ENCODE data around the gene OPCML.

The OPCML gene

DNA sequence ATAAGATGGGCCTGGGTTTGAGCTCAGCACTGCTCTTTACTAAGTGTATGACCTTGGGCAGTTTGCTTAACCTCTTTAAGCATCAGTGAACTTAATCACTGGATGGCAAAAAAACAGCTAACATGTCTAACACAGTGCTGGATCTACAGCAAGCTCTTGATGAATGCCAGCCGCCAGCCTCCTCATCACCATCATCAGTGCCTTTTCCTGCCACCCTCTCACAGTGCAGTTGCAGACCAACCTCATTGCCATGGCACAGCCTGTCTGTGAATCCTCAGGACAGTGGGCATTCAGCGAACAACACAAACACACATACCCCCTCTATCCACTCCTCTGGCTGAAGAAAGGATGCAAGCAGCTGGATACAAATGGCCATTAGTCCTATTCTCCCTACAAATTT, 133.0 kb downstream of the OPCML start:
- H3F3A ChIP-seq (ENCODE audit: insufficient read depth, low read length), result no peaks in the 10 kb centered on the region
- TF ChIP-seq EZH2phosphoT487 (IDR thresholded peaks at IDR 0.05; ENCODE audit: low read length) (no peak), EZH2 (optimal IDR thresholded peaks at IDR 0.05; ENCODE audit: low read depth, low read length) (no peak)
- TF ChIP-seq, protein P1, sequence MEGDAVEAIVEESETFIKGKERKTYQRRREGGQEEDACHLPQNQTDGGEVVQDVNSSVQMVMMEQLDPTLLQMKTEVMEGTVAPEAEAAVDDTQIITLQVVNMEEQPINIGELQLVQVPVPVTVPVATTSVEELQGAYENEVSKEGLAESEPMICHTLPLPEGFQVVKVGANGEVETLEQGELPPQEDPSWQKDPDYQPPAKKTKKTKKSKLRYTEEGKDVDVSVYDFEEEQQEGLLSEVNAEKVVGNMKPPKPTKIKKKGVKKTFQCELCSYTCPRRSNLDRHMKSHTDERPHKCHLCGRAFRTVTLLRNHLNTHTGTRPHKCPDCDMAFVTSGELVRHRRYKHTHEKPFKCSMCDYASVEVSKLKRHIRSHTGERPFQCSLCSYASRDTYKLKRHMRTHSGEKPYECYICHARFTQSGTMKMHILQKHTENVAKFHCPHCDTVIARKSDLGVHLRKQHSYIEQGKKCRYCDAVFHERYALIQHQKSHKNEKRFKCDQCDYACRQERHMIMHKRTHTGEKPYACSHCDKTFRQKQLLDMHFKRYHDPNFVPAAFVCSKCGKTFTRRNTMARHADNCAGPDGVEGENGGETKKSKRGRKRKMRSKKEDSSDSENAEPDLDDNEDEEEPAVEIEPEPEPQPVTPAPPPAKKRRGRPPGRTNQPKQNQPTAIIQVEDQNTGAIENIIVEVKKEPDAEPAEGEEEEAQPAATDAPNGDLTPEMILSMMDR (IDR thresholded peaks at IDR 0.05; ENCODE audit: low read length), result no peak
- no peak overlapping the region for H2AFZ ChIP-seq (ENCODE audit: low read length)
- no peak overlapping the region for H3K9ac ChIP-seq (ENCODE audit: low read length)
- H3K4me2 ChIP-seq (ENCODE audit: low read depth, low read length), result no peak overlapping the region
- no peaks in the 10 kb centered on the region for H4K20me1 ChIP-seq (ENCODE audit: insufficient read depth, low read length)
- DNase-seq, result no peak
- no peaks in the 10 kb centered on the region for H3K27me3 ChIP-seq (replicated peaks; ENCODE audit: insufficient read depth, low read length)
- no peaks in the 10 kb centered on the region for H3K9me3 ChIP-seq (replicated peaks; ENCODE audit: insufficient read depth, low read length)
- no peaks in the 10 kb centered on the region for H3K9me2 ChIP-seq (replicated peaks; ENCODE audit: insufficient read depth, low read length)
- no peak overlapping the region for H3K27ac ChIP-seq (ENCODE audit: low read length)
- no peaks in the 10 kb centered on the region for H3K4me1 ChIP-seq (ENCODE audit: low read length)
- no peaks in the 10 kb centered on the region for H3K36me3 ChIP-seq (replicated peaks; ENCODE audit: insufficient read depth, low read length)
- no peaks in the 10 kb centered on the region for H3K79me2 ChIP-seq (ENCODE audit: low read length)
- no peak overlapping the region for H3K4me3 ChIP-seq (ENCODE audit: low read length)

DNA sequence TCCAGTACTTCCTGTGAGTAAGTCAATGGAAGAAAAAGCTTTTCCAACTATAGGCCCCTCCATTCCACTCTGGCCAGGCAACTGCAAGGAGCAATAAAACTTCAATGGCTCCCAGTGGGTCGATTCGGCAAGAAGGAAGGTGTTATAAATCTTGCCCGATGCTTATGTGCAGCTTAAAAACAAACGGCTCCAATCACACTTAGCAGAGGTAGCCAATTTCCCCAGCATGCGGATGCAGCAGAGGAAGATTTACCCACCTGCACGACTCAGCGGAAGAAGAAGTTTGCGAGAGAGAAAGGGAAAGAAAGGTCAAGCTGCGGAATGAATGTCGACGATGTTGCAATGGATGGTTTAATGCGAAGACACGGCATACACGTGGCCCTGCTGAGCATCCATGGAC, 141.5 kb downstream of the OPCML start:
- no peaks in the 10 kb centered on the region for H3F3A ChIP-seq (ENCODE audit: insufficient read depth, low read length)
- no peaks in the 10 kb centered on the region for H4K20me1 ChIP-seq (ENCODE audit: insufficient read depth, low read length)
- no peak overlapping the region for H3K27ac ChIP-seq (ENCODE audit: low read length)
- no peaks in the 10 kb centered on the region for H3K4me1 ChIP-seq (ENCODE audit: low read length)
- H3K9ac ChIP-seq (ENCODE audit: low read length), result no peak overlapping the region
- no peaks in the 10 kb centered on the region for H3K9me2 ChIP-seq (replicated peaks; ENCODE audit: insufficient read depth, low read length)
- TF ChIP-seq, protein P1 (IDR thresholded peaks at IDR 0.05; ENCODE audit: low read length), result no peak
- TF ChIP-seq EZH2phosphoT487 (IDR thresholded peaks at IDR 0.05; ENCODE audit: low read length), result no peak
- TF ChIP-seq EZH2 (optimal IDR thresholded peaks at IDR 0.05; ENCODE audit: low read depth, low read length), result no peak
- no peaks in the 10 kb centered on the region for H3K27me3 ChIP-seq (replicated peaks; ENCODE audit: insufficient read depth, low read length)
- H3K4me3 ChIP-seq (ENCODE audit: low read length), result no peak overlapping the region
- H2AFZ ChIP-seq (ENCODE audit: low read length), result no peak overlapping the region
- no peak for DNase-seq
- no peaks in the 10 kb centered on the region for H3K9me3 ChIP-seq (replicated peaks; ENCODE audit: insufficient read depth, low read length)
- no peaks in the 10 kb centered on the region for H3K79me2 ChIP-seq (ENCODE audit: low read length)
- H3K4me2 ChIP-seq (ENCODE audit: low read depth, low read length), result no peak overlapping the region
- no peaks in the 10 kb centered on the region for H3K36me3 ChIP-seq (replicated peaks; ENCODE audit: insufficient read depth, low read length)

DNA sequence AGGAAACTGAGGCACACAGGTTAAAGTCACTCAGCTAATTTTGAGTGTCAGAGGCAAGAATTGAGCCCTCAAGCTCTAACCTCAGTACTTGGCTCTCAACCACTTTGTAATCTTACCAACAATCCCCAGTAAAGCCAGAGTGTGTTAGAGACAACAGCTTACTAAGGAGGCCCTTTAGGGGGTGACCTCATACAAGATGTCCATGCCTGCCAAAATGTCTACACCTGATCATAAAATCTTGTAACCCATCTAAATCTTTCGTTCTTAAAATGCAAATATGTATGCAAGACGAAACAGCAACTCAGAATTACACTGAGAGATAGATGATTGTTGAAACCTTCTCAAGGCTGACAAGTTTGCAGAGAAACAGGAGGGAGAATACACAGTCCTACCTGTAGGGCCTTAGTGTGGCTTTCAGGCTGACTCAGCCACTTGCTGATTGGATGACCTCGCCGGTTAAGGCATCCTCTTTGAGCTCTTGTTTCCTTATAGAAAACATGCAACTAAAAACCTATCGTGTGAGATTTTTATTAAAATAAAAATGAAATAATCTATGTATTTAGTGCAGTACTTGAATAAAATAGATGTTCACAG, 143.2 kb downstream of the OPCML start:
- no peak for TF ChIP-seq EZH2 (optimal IDR thresholded peaks at IDR 0.05; ENCODE audit: low read depth, low read length)
- TF ChIP-seq, protein P1 (IDR thresholded peaks at IDR 0.05; ENCODE audit: low read length), result no peak
- TF ChIP-seq EZH2phosphoT487 (IDR thresholded peaks at IDR 0.05; ENCODE audit: low read length), result no peak
- Histone ChIP-seq H3K9ac (ENCODE audit: low read length) (no peak overlapping the region), H3K36me3 (replicated peaks; ENCODE audit: insufficient read depth, low read length) (no peaks in the 10 kb centered on the region), H3K9me2 (replicated peaks; ENCODE audit: insufficient read depth, low read length) (no peaks in the 10 kb centered on the region), H3K4me3 (ENCODE audit: low read length) (no peak overlapping the region), H2AFZ (ENCODE audit: low read length) (no peak overlapping the region), H3K27ac (ENCODE audit: low read length) (no peak overlapping the region), H3K4me1 (ENCODE audit: low read length) (no peaks in the 10 kb centered on the region), H3K79me2 (ENCODE audit: low read length) (no peaks in the 10 kb centered on the region), H3K9me3 (replicated peaks; ENCODE audit: insufficient read depth, low read length) (no peaks in the 10 kb centered on the region), H3F3A (ENCODE audit: insufficient read depth, low read length) (no peaks in the 10 kb centered on the region), H3K4me2 (ENCODE audit: low read depth, low read length) (no peak overlapping the region), H4K20me1 (ENCODE audit: insufficient read depth, low read length) (no peaks in the 10 kb centered on the region), H3K27me3 (replicated peaks; ENCODE audit: insufficient read depth, low read length) (no peaks in the 10 kb centered on the region)
- no peak for DNase-seq
